PC-9 (cell line): ENCODE data around the gene KANSL3.

ENCODE experiments used
- EZH2 ChIP-seq: fragments of 200-600 bp; sonication (generic); IDR thresholded peaks from 2 replicates; pipeline ENCODE4 v1.8.0; 2017; ENCODE audit warnings: antibody characterized with exemption, low read depth
- TF ChIP-seq, protein P1 (sequence below): fragments of 200-600 bp; sonication (generic); conservative IDR thresholded peaks from 2 replicates; pipeline ENCODE4 v1.6.1; 2017; ENCODE audit warnings: mixed run types, antibody characterized with exemption, mild to moderate bottlenecking, moderate library complexity

DNA sequence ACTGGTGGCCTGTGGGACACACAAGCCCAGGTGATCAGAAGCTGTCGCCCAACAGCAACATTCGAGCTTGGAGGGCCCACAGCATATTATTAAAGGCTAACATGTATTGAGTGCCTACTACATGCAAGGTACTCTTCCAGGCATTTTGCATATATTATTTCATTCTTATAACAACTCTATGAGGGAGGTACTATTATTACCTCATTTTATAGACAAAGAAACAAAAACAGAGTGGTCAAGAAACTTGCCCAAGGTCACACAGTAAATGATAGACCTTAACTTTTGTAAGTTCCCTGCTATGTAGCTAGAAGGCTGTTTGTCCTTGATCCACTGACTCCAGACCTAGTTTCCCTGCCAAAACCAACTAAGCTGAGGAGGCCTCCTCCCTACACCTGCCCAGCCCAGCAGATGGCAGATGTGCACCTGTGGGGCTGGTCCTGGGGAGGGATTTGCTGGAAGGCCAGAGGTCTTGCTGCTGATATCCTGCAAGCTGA, 35.7 kb downstream of the KANSL3 start:
- TF ChIP-seq, protein P1, sequence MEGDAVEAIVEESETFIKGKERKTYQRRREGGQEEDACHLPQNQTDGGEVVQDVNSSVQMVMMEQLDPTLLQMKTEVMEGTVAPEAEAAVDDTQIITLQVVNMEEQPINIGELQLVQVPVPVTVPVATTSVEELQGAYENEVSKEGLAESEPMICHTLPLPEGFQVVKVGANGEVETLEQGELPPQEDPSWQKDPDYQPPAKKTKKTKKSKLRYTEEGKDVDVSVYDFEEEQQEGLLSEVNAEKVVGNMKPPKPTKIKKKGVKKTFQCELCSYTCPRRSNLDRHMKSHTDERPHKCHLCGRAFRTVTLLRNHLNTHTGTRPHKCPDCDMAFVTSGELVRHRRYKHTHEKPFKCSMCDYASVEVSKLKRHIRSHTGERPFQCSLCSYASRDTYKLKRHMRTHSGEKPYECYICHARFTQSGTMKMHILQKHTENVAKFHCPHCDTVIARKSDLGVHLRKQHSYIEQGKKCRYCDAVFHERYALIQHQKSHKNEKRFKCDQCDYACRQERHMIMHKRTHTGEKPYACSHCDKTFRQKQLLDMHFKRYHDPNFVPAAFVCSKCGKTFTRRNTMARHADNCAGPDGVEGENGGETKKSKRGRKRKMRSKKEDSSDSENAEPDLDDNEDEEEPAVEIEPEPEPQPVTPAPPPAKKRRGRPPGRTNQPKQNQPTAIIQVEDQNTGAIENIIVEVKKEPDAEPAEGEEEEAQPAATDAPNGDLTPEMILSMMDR = peak; percentile 38; the same call in 1 of the 2 replicates
- TF ChIP-seq EZH2 = no peak
